NCI-H69 (cell line): ENCODE results near the gene C10orf143.

ENCODE experiments used
- DNase-seq: peaks from one replicate; lab custom pipeline; 2025; lab: John Stamatoyannopoulos, UW

The C10orf143 gene

GRCh38 chr10:130052193-130052592 lies 58.4 kb downstream of the C10orf143 start:
- DNase-seq: no peak

GRCh38 chr10:130050721-130051120 lies 59.9 kb downstream of the C10orf143 start:
- no peak for DNase-seq

GRCh38 chr10:130049987-130050386 lies 60.6 kb downstream of the C10orf143 start:
- no peak for DNase-seq

- no peak for DNase-seq
Observed at GRCh38 chr10:130049244-130049643, 61.4 kb downstream of the C10orf143 start.

GRCh38 chr10:130048081-130048480 lies 62.5 kb downstream of the C10orf143 start:
- DNase-seq: no peak

GRCh38 chr10:130047336-130047735 lies 63.3 kb downstream of the C10orf143 start:
- DNase-seq: no peak

GRCh38 chr10:130046591-130046990 lies 64.0 kb downstream of the C10orf143 start:
- peak; percentile 45 for DNase-seq

- no peak for DNase-seq
Observed at GRCh38 chr10:130045801-130046321, 64.8 kb downstream of the C10orf143 start.

- peak; percentile 20 for DNase-seq
Observed at GRCh38 chr10:130045091-130045652, 65.5 kb downstream of the C10orf143 start.

- DNase-seq: no peak
Observed at GRCh38 chr10:130044067-130045061, 66.3 kb downstream of the C10orf143 start.

GRCh38 chr10:130043491-130043890 lies 67.1 kb downstream of the C10orf143 start:
- DNase-seq: no peak

GRCh38 chr10:130042381-130042780 lies 68.2 kb downstream of the C10orf143 start:
- no peak for DNase-seq

GRCh38 chr10:130041451-130042371 lies 68.9 kb downstream of the C10orf143 start:
- no peak for DNase-seq

GRCh38 chr10:130040817-130041330 lies 69.8 kb downstream of the C10orf143 start:
- no peak for DNase-seq

- no peak for DNase-seq
Observed at GRCh38 chr10:130040351-130040750, 70.3 kb downstream of the C10orf143 start.

GRCh38 chr10:130039141-130039540 lies 71.5 kb downstream of the C10orf143 start:
- DNase-seq: no peak

GRCh38 chr10:130038611-130039109 lies 72.0 kb downstream of the C10orf143 start:
- no peak for DNase-seq

GRCh38 chr10:130038019-130038555 lies 72.5 kb downstream of the C10orf143 start:
- DNase-seq: no peak

- DNase-seq: no peak
Observed at GRCh38 chr10:130037169-130037661, 73.4 kb downstream of the C10orf143 start.

GRCh38 chr10:130036296-130037065 lies 74.1 kb downstream of the C10orf143 start:
- DNase-seq: no peak
